Natural killer cell (primary cell): ENCODE data around the gene PLCXD1. TPM values are rescaled to one million over a fixed set of nuclear protein-coding genes. Genes with fewer than 3 reads are reported as not detected.

Experiments
- ATAC-seq, 3 donors: fragments of 150-1000 bp in 2 of 3; fragments of 200-7000 bp in 1 of 3; cut with Tn5 transposase; 1 replicate in 1 of 3; 2 replicates in 2 of 3; pipeline ENCODE4 v1.10.0; 2021; ENCODE audit warnings: mild to moderate bottlenecking in 2 of 3, moderate library complexity in 2 of 3
- DNase-seq, 2 donors: peaks; one replicate each; pipeline versions ENCODE4 v3.0.0 to v3.0.0-alpha.2; 2013 to 2021; ENCODE audit warnings: mixed read lengths in 1 of 2
- H3K27ac ChIP-seq: one replicate; pipeline ENCODE4 v1.5.1; 2013; ENCODE audit warnings: mild to moderate bottlenecking, low read length
- H3K27me3 ChIP-seq: one replicate; pipeline ENCODE4 v1.6.1; 2013; ENCODE audit warnings: low read length; ENCODE audit not compliant: control insufficient read depth, insufficient read depth
- H3K36me3 ChIP-seq: one replicate; pipeline ENCODE4 v1.6.1; 2013; ENCODE audit warnings: low read length; ENCODE audit not compliant: control insufficient read depth, insufficient read depth
- H3K4me1 ChIP-seq: one replicate; pipeline ENCODE4 v1.6.1; 2013; ENCODE audit warnings: low read length; ENCODE audit not compliant: control insufficient read depth, insufficient read depth
- H3K4me3 ChIP-seq: one replicate; pipeline ENCODE4 v1.5.1; 2013; ENCODE audit warnings: low read length
- H3K9me3 ChIP-seq: one replicate; pipeline ENCODE4 v1.6.1; 2013; ENCODE audit warnings: low read length; ENCODE audit not compliant: control insufficient read depth, insufficient read depth
- H3K27ac Mint-ChIP-seq, 2 donors: one replicate each; pipeline ENCODE4 v1.8.0; 2022; ENCODE audit warnings: mild to moderate bottlenecking in 2 of 2, mixed read lengths in 2 of 2, moderate library complexity in 1 of 2
- H3K27me3 Mint-ChIP-seq, 2 donors: one replicate each; pipeline ENCODE4 v1.8.0; 2022; ENCODE audit warnings: low read depth in 2 of 2, mixed read lengths in 2 of 2
- H3K36me3 Mint-ChIP-seq: one replicate; pipeline ENCODE4 v1.8.0; 2022; ENCODE audit warnings: mixed read lengths
- H3K4me1 Mint-ChIP-seq, 2 donors: one replicate each; pipeline ENCODE4 v1.8.0; 2022; ENCODE audit warnings: mixed read lengths in 2 of 2
- H3K4me3 Mint-ChIP-seq: one replicate; pipeline ENCODE4 v1.8.0; 2022; ENCODE audit warnings: mild to moderate bottlenecking, moderate library complexity, mixed read lengths
- H3K9me3 Mint-ChIP-seq, 2 donors: one replicate each; pipeline ENCODE4 v1.8.0; 2022; ENCODE audit warnings: mixed read lengths in 2 of 2
- WGBS: methylation state at CpG from one replicate; pipeline ENCODE4 v1.1.7; 2013; ENCODE audit warnings: missing lambda C conversion rate; ENCODE audit not compliant: insufficient coverage; 5-methylcytosine and 5-hydroxymethylcytosine counted together
- intact Hi-C: fragments of 100-400 bp; cut with micrococcal nuclease; formaldehyde crosslinking; loops from one replicate; pipeline ENCODE4 v1.14.2; 2022
- total RNA-seq, 4 donors: library from RNA; stranded (reverse); fragments of 120-200 nt in 1 of 4; gene quantifications; one replicate each; pipeline versions ENCODE4 v1.2.3 to v1.2.4, GENCODE V29; 2013 to 2022
- TF ChIP-seq, protein P1 (sequence below): fragments of 200-600 bp; IDR thresholded peaks from one replicate; pipeline ENCODE4 v1.8.0; 2022; ENCODE audit warnings: antibody characterized with exemption

Gene PLCXD1
- total RNA-seq, 3 donors from 2014 or later (not counting 1 experiment from before 2014, with no cell fraction given) = 16.3 to 20.9 (median 16.6) TPM

DNA sequence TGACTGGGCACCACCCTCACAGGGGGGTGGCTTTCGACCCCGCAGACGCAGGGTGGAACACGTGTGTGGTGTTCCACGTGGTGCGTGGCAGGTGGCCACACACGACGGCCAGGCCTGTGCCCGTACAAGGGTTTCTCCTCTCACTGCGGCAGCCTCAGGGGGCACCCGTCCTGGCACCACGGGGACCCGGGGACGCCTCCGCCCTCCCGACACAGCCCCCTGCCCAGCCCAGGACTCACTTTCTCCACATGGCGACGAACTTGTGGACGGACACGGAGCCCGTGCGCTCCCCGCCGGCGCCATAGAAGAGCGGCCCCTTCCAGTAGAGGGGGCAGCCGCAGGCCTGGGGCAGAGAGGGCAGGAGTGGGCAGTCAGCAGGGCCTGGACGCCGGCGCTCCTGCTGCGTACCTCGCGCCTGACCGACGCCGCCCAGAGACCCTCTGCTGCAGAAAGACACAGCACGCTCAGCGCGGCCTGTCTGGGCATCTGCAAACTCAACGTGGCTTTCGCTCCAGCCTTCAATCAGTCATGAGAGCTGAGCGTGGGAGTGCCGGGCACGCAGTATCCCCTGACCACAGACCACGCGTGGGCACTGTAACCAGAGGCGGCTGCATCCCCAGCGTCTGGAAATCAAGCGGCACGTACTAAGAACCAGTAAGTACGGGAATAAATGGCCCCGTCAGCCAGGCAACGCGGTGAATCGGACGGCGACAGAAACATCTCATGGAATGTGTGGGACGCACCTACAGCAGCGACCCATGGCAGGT lies 66.4 kb downstream of the PLCXD1 start:
- H3K9me3 Mint-ChIP-seq = no peaks in the 10 kb centered on the region
- no peak overlapping the region for H3K27ac Mint-ChIP-seq
- no peaks in the 10 kb centered on the region for H3K36me3 ChIP-seq
- no peaks in the 10 kb centered on the region for H3K27me3 Mint-ChIP-seq
- 94% methylated on average over 59 of the region's 59 CpGs for WGBS
- DNase-seq = peak in 1 of 2 donors; percentile 13
- ATAC-seq = no peak
- no peak overlapping the region for H3K4me3 ChIP-seq
- H3K4me3 Mint-ChIP-seq = no peak overlapping the region
- TF ChIP-seq, protein P1, sequence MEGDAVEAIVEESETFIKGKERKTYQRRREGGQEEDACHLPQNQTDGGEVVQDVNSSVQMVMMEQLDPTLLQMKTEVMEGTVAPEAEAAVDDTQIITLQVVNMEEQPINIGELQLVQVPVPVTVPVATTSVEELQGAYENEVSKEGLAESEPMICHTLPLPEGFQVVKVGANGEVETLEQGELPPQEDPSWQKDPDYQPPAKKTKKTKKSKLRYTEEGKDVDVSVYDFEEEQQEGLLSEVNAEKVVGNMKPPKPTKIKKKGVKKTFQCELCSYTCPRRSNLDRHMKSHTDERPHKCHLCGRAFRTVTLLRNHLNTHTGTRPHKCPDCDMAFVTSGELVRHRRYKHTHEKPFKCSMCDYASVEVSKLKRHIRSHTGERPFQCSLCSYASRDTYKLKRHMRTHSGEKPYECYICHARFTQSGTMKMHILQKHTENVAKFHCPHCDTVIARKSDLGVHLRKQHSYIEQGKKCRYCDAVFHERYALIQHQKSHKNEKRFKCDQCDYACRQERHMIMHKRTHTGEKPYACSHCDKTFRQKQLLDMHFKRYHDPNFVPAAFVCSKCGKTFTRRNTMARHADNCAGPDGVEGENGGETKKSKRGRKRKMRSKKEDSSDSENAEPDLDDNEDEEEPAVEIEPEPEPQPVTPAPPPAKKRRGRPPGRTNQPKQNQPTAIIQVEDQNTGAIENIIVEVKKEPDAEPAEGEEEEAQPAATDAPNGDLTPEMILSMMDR = no peak
- H3K4me1 ChIP-seq = no peaks in the 10 kb centered on the region
- no peaks in the 10 kb centered on the region for H3K27me3 ChIP-seq
- H3K9me3 ChIP-seq = no peaks in the 10 kb centered on the region
- no peak overlapping the region for H3K27ac ChIP-seq
- no peaks in the 10 kb centered on the region for H3K36me3 Mint-ChIP-seq
- intact Hi-C loops = loop anchor here (10.0 kb wide), 1 partner anchor 57 kb away; no protein-coding TSS in a partner anchor
- H3K4me1 Mint-ChIP-seq = peaks cover 0 to 12% of the 10 kb centered on the region in 2 donors

DNA sequence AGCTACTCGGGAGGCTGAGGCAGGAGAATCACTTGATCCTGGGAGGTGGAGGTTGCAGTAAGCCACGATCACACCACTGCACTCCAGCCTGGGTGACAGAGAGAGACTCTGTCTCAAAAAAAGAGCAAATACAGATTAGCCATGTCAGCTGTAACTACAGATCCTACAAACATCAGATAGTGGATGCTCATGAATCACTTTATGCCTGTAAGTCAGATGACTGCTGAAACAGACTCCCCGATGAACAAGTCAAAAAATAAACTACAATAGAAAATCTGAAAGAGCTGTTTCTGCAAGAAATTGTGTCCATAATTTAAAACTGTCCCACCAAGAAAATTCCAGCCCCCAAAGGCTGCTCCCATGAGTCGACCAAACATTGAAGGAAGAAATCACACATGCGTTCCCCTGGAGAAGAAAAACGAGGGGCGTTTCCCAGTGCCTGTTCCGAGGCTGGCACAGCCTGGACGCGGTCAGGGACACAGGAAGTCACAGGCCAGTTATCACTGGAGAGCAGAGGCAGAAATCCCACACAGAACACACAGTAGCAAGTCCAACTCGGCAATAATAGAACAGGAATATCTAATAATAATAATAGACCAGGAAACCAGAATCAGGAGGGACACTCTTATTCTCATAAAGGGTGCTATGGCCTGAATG lies 67.4 kb downstream of the PLCXD1 start:
- no peaks in the 10 kb centered on the region for H3K36me3 ChIP-seq

DNA sequence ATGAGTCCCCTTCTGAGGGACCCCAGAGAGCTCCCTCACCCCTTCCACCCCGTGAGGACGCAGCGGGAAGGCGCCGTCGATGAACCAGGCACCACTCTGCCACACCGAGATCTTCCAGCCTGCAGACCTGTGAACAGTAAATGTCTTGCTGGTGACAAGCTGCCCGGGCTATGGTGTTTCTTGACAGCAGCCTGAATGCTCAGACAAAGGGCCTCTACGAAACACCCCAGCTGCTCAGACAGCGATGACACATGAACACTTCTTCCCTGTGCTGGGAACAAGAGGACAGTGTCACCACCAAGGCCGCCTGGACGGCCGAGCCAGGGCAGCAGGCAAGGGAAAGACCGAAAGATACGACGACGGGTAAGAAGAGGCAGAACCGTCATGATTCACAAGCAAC lies 68.0 kb downstream of the PLCXD1 start:
- H3K4me3 Mint-ChIP-seq = no peak overlapping the region
- Histone ChIP-seq H3K27me3 (no peaks in the 10 kb centered on the region), H3K27ac (no peak overlapping the region), H3K4me1 (no peaks in the 10 kb centered on the region), H3K4me3 (no peak overlapping the region), H3K36me3 (no peaks in the 10 kb centered on the region), H3K9me3 (no peaks in the 10 kb centered on the region)
- TF ChIP-seq, protein P1 = no peak
- H3K9me3 Mint-ChIP-seq = no peaks in the 10 kb centered on the region
- DNase-seq (no peak), ATAC-seq (no peak)
- H3K4me1 Mint-ChIP-seq = peaks cover 0 to 14% of the 10 kb centered on the region in 2 donors
- no peaks in the 10 kb centered on the region for H3K27me3 Mint-ChIP-seq
- H3K27ac Mint-ChIP-seq = no peak overlapping the region
- 98% methylated on average over 18 of the region's 18 CpGs for WGBS
- H3K36me3 Mint-ChIP-seq = no peaks in the 10 kb centered on the region
- intact Hi-C loops = loop anchor here (10.0 kb wide), 1 partner anchor 56 kb away; no protein-coding TSS in a partner anchor

More for the DNA sequence above, 67.4 kb downstream of the PLCXD1 start:
- H3K9me3 ChIP-seq = no peaks in the 10 kb centered on the region
- Mint-ChIP-seq H3K27me3 (no peaks in the 10 kb centered on the region), H3K36me3 (no peaks in the 10 kb centered on the region), H3K4me1 (peaks cover 0 to 14% of the 10 kb centered on the region in 2 donors), H3K4me3 (no peak overlapping the region), H3K9me3 (no peaks in the 10 kb centered on the region), H3K27ac (no peak overlapping the region)
- no peaks in the 10 kb centered on the region for H3K27me3 ChIP-seq
- ATAC-seq = no peak
- DNase-seq = no peak
- 86% methylated on average over 10 of the region's 11 CpGs for WGBS
- no peak overlapping the region for H3K27ac ChIP-seq
- intact Hi-C loops = loop anchor here (10.0 kb wide), 1 partner anchor 56 kb away; no protein-coding TSS in a partner anchor
- no peak overlapping the region for H3K4me3 ChIP-seq
- H3K4me1 ChIP-seq = no peaks in the 10 kb centered on the region
- TF ChIP-seq, protein P1 = no peak
